OCI-LY3 (cell line): ENCODE results near the gene FCN1.

ENCODE experiments used
- H2AFZ ChIP-seq: fragments of 200-600, 300-600 bp; shearing (Covaris generic); 2 replicates; pipeline ENCODE4 v1.6.0; 2014; ENCODE audit warnings: antibody characterized with exemption, low read depth, low read length
- H3K27ac ChIP-seq: fragments of 200-600, 300-600 bp; sonication (generic); 2 replicates; pipeline ENCODE4 v1.5.1; 2014; ENCODE audit warnings: mild to moderate bottlenecking, low read length, moderate library complexity, mixed read lengths
- H3K27me3 ChIP-seq: fragments of 200-600, 300-600 bp; sonication (generic); 2 replicates; pipeline ENCODE4 v1.6.1; 2014; ENCODE audit warnings: low read depth, low read length, mixed read lengths
- H3K36me3 ChIP-seq: fragments of 200-600, 300-600 bp; sonication (generic); replicated peaks from 2 replicates; pipeline ENCODE3; 2014; ENCODE audit warnings: low read depth, low read length, mixed read lengths
- H3K4me1 ChIP-seq: fragments of 300-600, 200-600 bp; sonication (generic); 2 replicates; pipeline ENCODE4 v1.6.1; 2014; ENCODE audit warnings: low read length, mixed read lengths
- H3K4me2 ChIP-seq: fragments of 200-600, 300-600 bp; sonication (generic); 2 replicates; pipeline ENCODE4 v1.6.1; 2014; ENCODE audit warnings: low read length, mixed read lengths
- H3K4me3 ChIP-seq: fragments of 300-600, 200-600 bp; sonication (generic); 2 replicates; pipeline ENCODE4 v1.5.1; 2014; ENCODE audit warnings: antibody characterized with exemption, mild to moderate bottlenecking, low read length, moderate library complexity
- H3K79me2 ChIP-seq: fragments of 300-600, 200-600 bp; shearing (Covaris generic); 2 replicates; pipeline ENCODE4 v1.6.1; 2014; ENCODE audit warnings: mild to moderate bottlenecking, low read length, mixed read lengths
- H3K9ac ChIP-seq: fragments of 300-600, 200-600 bp; shearing (Covaris generic); 2 replicates; pipeline ENCODE4 v1.6.0; 2014; ENCODE audit warnings: mild to moderate bottlenecking, low read length, moderate library complexity
- H3K9me3 ChIP-seq: fragments of 200-600, 300-600 bp; shearing (Covaris generic); 2 replicates; pipeline ENCODE4 v1.6.1; 2014; ENCODE audit warnings: low read length, mixed read lengths; ENCODE audit not compliant: insufficient read depth
- H4K20me1 ChIP-seq: fragments of 200-600, 300-600 bp; sonication (generic); 2 replicates; pipeline ENCODE4 v1.6.1; 2016; ENCODE audit warnings: low read length, mixed read lengths; ENCODE audit not compliant: insufficient read depth
- CTCF ChIP-seq: fragments of 200-600, 300-600 bp; sonication (generic); IDR thresholded peaks from 2 replicates; pipeline ENCODE4 v1.5.1; 2014; ENCODE audit warnings: antibody characterized with exemption, low read length, low read depth
- EZH2phosphoT487 ChIP-seq: fragments of 200-600 bp; shearing (Covaris generic); IDR thresholded peaks from 2 replicates; pipeline ENCODE4 v1.6.1; 2018; ENCODE audit warnings: antibody characterized with exemption, mixed run types, low read depth

FCN1 gene

GRCh38 chr9:134899168-134899567, 18.5 kb downstream of the FCN1 start:
- Histone ChIP-seq H3K9me3 (peaks cover 25% of the 10 kb centered on the region), H2AFZ (no peak overlapping the region), H3K79me2 (no peaks in the 10 kb centered on the region), H3K27ac (no peak overlapping the region), H3K4me3 (no peak overlapping the region), H4K20me1 (no peaks in the 10 kb centered on the region), H3K9ac (no peak overlapping the region), H3K36me3 (peaks cover 3% of the 10 kb centered on the region), H3K27me3 (no peaks in the 10 kb centered on the region; the same call in 1 of the 2 replicates), H3K4me2 (no peak overlapping the region), H3K4me1 (0 out of 2 replicates have a peak, but pooled peaks cover 2% of the 10 kb centered on the region)
- no peak for TF ChIP-seq EZH2phosphoT487
- TF ChIP-seq CTCF: no peak

- H3K4me2 ChIP-seq: no peak overlapping the region
- H3K9ac ChIP-seq: no peak overlapping the region
- H3K4me3 ChIP-seq: no peak overlapping the region
- H3K27ac ChIP-seq: no peak overlapping the region
- H2AFZ ChIP-seq: no peak overlapping the region
- no peaks in the 10 kb centered on the region for H4K20me1 ChIP-seq
- H3K4me1 ChIP-seq: 0 out of 2 replicates have a peak, but pooled peaks cover 2% of the 10 kb centered on the region
- H3K27me3 ChIP-seq: no peaks in the 10 kb centered on the region; the same call in 1 of the 2 replicates
- H3K79me2 ChIP-seq: no peaks in the 10 kb centered on the region
- peaks cover 25% of the 10 kb centered on the region for H3K9me3 ChIP-seq
- peaks cover 3% of the 10 kb centered on the region for H3K36me3 ChIP-seq
- no peak for TF ChIP-seq EZH2phosphoT487
Observed at GRCh38 chr9:134898319-134898718, 19.4 kb downstream of the FCN1 start.

GRCh38 chr9:134897584-134898170, 20.0 kb downstream of the FCN1 start:
- no peaks in the 10 kb centered on the region for H3K4me1 ChIP-seq
- H3K36me3 ChIP-seq: peaks cover 3% of the 10 kb centered on the region
- H4K20me1 ChIP-seq: no peaks in the 10 kb centered on the region
- H3K9ac ChIP-seq: no peak overlapping the region
- peaks cover 25% of the 10 kb centered on the region for H3K9me3 ChIP-seq
- no peak for TF ChIP-seq CTCF
- no peak for TF ChIP-seq EZH2phosphoT487
- H2AFZ ChIP-seq: no peak overlapping the region
- H3K4me2 ChIP-seq: no peak overlapping the region
- no peak overlapping the region for H3K27ac ChIP-seq
- no peaks in the 10 kb centered on the region for H3K79me2 ChIP-seq
- no peaks in the 10 kb centered on the region; the same call in 1 of the 2 replicates for H3K27me3 ChIP-seq
- H3K4me3 ChIP-seq: no peak overlapping the region

GRCh38 chr9:134896834-134897583, 20.7 kb downstream of the FCN1 start:
- Histone ChIP-seq H2AFZ (no peak overlapping the region), H3K4me2 (no peak overlapping the region), H3K27ac (no peak overlapping the region), H3K79me2 (no peaks in the 10 kb centered on the region), H4K20me1 (no peaks in the 10 kb centered on the region), H3K9me3 (peaks cover 25% of the 10 kb centered on the region), H3K4me3 (no peak overlapping the region), H3K9ac (no peak overlapping the region), H3K36me3 (peaks cover 3% of the 10 kb centered on the region), H3K27me3 (no peaks in the 10 kb centered on the region), H3K4me1 (no peaks in the 10 kb centered on the region)
- TF ChIP-seq CTCF: no peak
- TF ChIP-seq EZH2phosphoT487: no peak
